ENCODE data around the gene HLA-A. TPM values are rescaled to one million over a fixed set of nuclear protein-coding genes. Genes with fewer than 3 reads are reported as not detected.
"Not testable (repeated sequence)": the region's sequence is repeated elsewhere in the genome, so short reads cannot be mapped to it uniquely, and the experiment has no call there.

The HLA-A gene
- total RNA-seq, 2 donors from 2014 or later = 272 to 536 TPM

GRCh38 chr6:29976588-29977424, 34.5 kb downstream of the HLA-A start:
- TF ChIP-seq CTCF (IDR thresholded peaks at IDR 0.05) = no peak

GRCh38 chr6:29977425-29977727, 35.0 kb downstream of the HLA-A start:
- Histone ChIP-seq H3K4me3 (peak overlapping the region; percentile 43 to 64), H3K27ac (peak overlapping the region; percentile 90 to 95), H3K9me3 (no peaks in the 10 kb centered on the region), H3K4me1 (peaks cover 0 to 26% of the 10 kb centered on the region in 2 donors), H3K36me3 (no peaks in the 10 kb centered on the region), H3K27me3 (no peaks in the 10 kb centered on the region)
- no peak for DNase-seq (ENCODE audit: low spot score)
- no peak for TF ChIP-seq CTCF (IDR thresholded peaks at IDR 0.05)

More at GRCh38 chr6:29976588-29977424, 34.5 kb downstream of the HLA-A start:
- Histone ChIP-seq H3K4me1 (peaks cover 0 to 26% of the 10 kb centered on the region in 2 donors), H3K27me3 (no peaks in the 10 kb centered on the region), H3K9me3 (no peaks in the 10 kb centered on the region), H3K4me3 (peak overlapping the region; percentile 43 to 64), H3K36me3 (no peaks in the 10 kb centered on the region), H3K27ac (peak overlapping the region; percentile 90 to 95)
- peak; percentile 87 for DNase-seq (ENCODE audit: low spot score)

DNA sequence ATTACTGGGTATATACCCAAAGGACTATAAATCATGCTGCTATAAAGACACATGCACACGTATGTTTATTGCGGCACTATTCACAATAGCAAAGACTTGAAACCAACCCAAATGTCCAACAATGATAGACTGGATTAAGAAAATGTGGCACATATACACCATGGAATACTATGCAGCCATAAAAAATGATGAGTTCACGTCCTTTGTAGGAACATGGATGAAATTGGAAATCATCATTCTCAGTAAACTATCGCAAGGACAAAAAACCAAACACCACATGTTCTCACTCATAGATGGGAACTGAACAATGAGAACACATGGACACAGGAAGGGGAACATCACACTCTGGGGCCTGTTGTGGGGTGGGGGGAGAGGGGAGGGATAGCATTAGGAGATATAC, 37.7 kb downstream of the HLA-A start:
- not testable (repeated sequence) for H3K27me3 ChIP-seq; DNase-seq (ENCODE audit: low spot score); H3K36me3 ChIP-seq; H3K9me3 ChIP-seq; H3K4me3 ChIP-seq; H3K27ac ChIP-seq
- peaks cover 0 to 20% of the 10 kb centered on the region in 2 donors for H3K4me1 ChIP-seq

GRCh38 chr6:29980511-29980910, 38.2 kb downstream of the HLA-A start:
- H3K4me1 ChIP-seq = peaks cover 0 to 15% of the 10 kb centered on the region in 2 donors
- no peaks in the 10 kb centered on the region for H3K27me3 ChIP-seq
- no peak overlapping the region for H3K27ac ChIP-seq
- H3K9me3 ChIP-seq = no peaks in the 10 kb centered on the region
- no peak for TF ChIP-seq CTCF (IDR thresholded peaks at IDR 0.05)
- no peaks in the 10 kb centered on the region for H3K36me3 ChIP-seq
- no peak overlapping the region for H3K4me3 ChIP-seq
- no peak for DNase-seq (ENCODE audit: low spot score)

DNA sequence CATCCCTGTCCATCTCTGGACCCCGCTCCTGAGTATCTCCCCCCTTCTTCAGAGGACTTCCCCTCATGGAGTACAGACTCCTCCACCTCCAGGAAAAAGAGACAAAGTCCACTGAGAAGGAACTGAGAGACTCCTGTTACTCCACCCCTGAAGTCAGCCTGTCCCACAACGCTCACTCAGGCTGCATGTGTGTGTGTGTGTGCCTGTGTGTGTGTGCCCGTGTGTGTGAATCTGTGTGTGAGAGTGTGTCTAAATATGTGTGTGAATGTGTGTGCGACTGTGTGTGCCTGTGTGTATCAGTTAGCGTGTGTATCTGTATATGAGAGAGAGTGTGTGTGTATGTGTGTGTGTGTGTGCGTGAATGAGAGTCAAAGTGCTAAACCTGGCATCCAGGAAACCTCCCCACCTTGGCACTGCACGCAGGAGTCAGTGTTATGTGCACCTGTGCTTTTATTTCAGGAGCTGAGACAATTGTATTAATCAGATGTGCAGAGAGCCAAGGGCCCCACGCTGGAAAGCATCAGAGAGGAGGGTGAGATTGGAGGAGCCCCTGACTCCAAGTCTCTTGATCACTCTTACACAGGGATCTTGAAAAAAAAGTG, 39.0 kb downstream of the HLA-A start:
- Histone ChIP-seq H3K27me3 (no peaks in the 10 kb centered on the region), H3K27ac (no peak overlapping the region), H3K9me3 (no peaks in the 10 kb centered on the region), H3K4me1 (peaks cover 0 to 7% of the 10 kb centered on the region in 2 donors), H3K36me3 (no peaks in the 10 kb centered on the region), H3K4me3 (no peak overlapping the region)
- no peak for DNase-seq (ENCODE audit: low spot score)
- no peak for TF ChIP-seq CTCF (IDR thresholded peaks at IDR 0.05)

- no peak for TF ChIP-seq CTCF (IDR thresholded peaks at IDR 0.05)
- H3K4me1 ChIP-seq = peaks cover 0 to 6% of the 10 kb centered on the region in 2 donors
- H3K36me3 ChIP-seq = no peaks in the 10 kb centered on the region
- no peaks in the 10 kb centered on the region for H3K27me3 ChIP-seq
- no peaks in the 10 kb centered on the region for H3K9me3 ChIP-seq
- no peak overlapping the region for H3K4me3 ChIP-seq
- H3K27ac ChIP-seq = no peak overlapping the region
- DNase-seq (ENCODE audit: low spot score) = no peak
Observed at GRCh38 chr6:29982097-29982496, 39.8 kb downstream of the HLA-A start.
